Vagina (tissue), 2 donors: ENCODE measurements around the gene TCF7L1. TPM values are rescaled to one million over a fixed set of nuclear protein-coding genes. Genes with fewer than 3 reads are reported as not detected.
A peak's percentile ranks its signal among the peaks of the same experiment; 100 is the strongest.

Experiments used
- DNase-seq, 2 donors: peaks; one replicate each; pipeline ENCODE4 v3.0.0-alpha.2; 2017; ENCODE audit errors: extremely low spot score in 2 of 2
- H3K27ac ChIP-seq: fragments of 200-600 bp; sonication (generic); one replicate; pipeline ENCODE4 v1.5.1; 2019
- H3K27me3 ChIP-seq: fragments of 200-600 bp; sonication (generic); one replicate; pipeline ENCODE4 v1.5.1; 2019
- H3K36me3 ChIP-seq, 2 donors: fragments of 200-600 bp; sonication (generic); one replicate each; pipeline ENCODE4 v1.5.1; 2017 to 2019
- H3K4me1 ChIP-seq: fragments of 200-600 bp; sonication (generic); one replicate; pipeline ENCODE4 v1.5.1; 2019
- H3K4me3 ChIP-seq, 2 donors: fragments of 200-600 bp; sonication (generic); 1 replicate in 1 of 2; 2 replicates in 1 of 2; pipeline ENCODE4 v1.5.1; 2016 to 2019
- H3K9me3 ChIP-seq: fragments of 200-600 bp; sonication (generic); one replicate; pipeline ENCODE4 v1.5.1; 2019
- CTCF ChIP-seq, 3 experiments: fragments of 450-650 bp in 2 of 3; fragments of 200-600 bp in 1 of 3; sonication (generic) in 1 of 3; IDR thresholded peaks; one replicate each; pipeline ENCODE4 v1.5.1; 2017 to 2019; ENCODE audit warnings: antibody characterized with exemption in 3 of 3, mild to moderate bottlenecking in 2 of 3, moderate library complexity in 2 of 3
- POLR2A ChIP-seq, 2 donors: fragments of 450-650 bp; IDR thresholded peaks; one replicate each; pipeline ENCODE4 v1.6.1; 2017; ENCODE audit warnings: antibody characterized with exemption in 2 of 2, mild to moderate bottlenecking in 2 of 2, moderate library complexity in 2 of 2
- POLR2AphosphoS5 ChIP-seq, 2 donors: sonication (generic); formaldehyde crosslinking; IDR thresholded peaks; one replicate each; pipeline ENCODE4 v1.9.0; 2017; ENCODE audit warnings: antibody characterized with exemption in 2 of 2, mild to moderate bottlenecking in 2 of 2, low read depth in 1 of 2; ENCODE audit not compliant: insufficient read depth in 1 of 2
- intact Hi-C: fragments of 100-400 bp; cut with DNase I; formaldehyde crosslinking; loops from one replicate; pipeline ENCODE4 v1.15.1; 2023
- total RNA-seq: library from RNA; depleted of rRNA; stranded (reverse); fragments of >200 nt; gene quantifications from one replicate; pipeline ENCODE4 v1.2.3, GENCODE V29; 2016

Gene TCF7L1
- total RNA-seq = 8.3 TPM

- Histone ChIP-seq H3K27ac (peak within 1 kb of the TSS; percentile 91), H3K9me3 (no peaks in the 10 kb centered on the region), H3K4me3 (peak within 1 kb of the TSS; percentile 87 to 95), H3K36me3 (no peaks in the 10 kb centered on the region), H3K27me3 (no peaks in the 10 kb centered on the region), H3K4me1 (peaks cover 51% of the 10 kb centered on the region)
- intact Hi-C loops = loop anchor here (2.0 kb wide), 1 partner anchor 152 kb away; no protein-coding TSS in a partner anchor
- TF ChIP-seq POLR2A (IDR thresholded peaks at IDR 0.05) = peak in 1 of 2 donors; percentile 76
- TF ChIP-seq CTCF (IDR thresholded peaks at IDR 0.05) = peak; percentile 72 to 80 (median 75)
- TF ChIP-seq POLR2AphosphoS5 (IDR thresholded peaks at IDR 0.05; ENCODE audit: insufficient read depth in 1 of 2, low read depth in 1 of 2) = peak in 1 of 2 donors; percentile 75
- DNase-seq = peak in 1 of 2 donors; percentile 93
Measured at GRCh38 chr2:85132834-85133637, at the start of gene TCF7L1. Gene TCF7L1, plus strand, starts transcription at chr2:85133392. Its CDS starts 293 bp downstream, at chr2:85133685.

GRCh38 chr2:85085563-85085962 is 47.6 kb upstream of the TCF7L1 start:
- intact Hi-C loops = no loop called here
- Histone ChIP-seq H3K27ac (no peak overlapping the region), H3K36me3 (no peaks in the 10 kb centered on the region), H3K4me3 (no peak overlapping the region), H3K9me3 (no peaks in the 10 kb centered on the region), H3K27me3 (no peaks in the 10 kb centered on the region), H3K4me1 (no peaks in the 10 kb centered on the region)
- TF ChIP-seq POLR2A (IDR thresholded peaks at IDR 0.05) (no peak), POLR2AphosphoS5 (IDR thresholded peaks at IDR 0.05; ENCODE audit: insufficient read depth in 1 of 2, low read depth in 1 of 2) (no peak), CTCF (IDR thresholded peaks at IDR 0.05) (no peak)
- DNase-seq = no peak

- TF ChIP-seq CTCF (IDR thresholded peaks at IDR 0.05) (no peak), POLR2AphosphoS5 (IDR thresholded peaks at IDR 0.05; ENCODE audit: insufficient read depth in 1 of 2, low read depth in 1 of 2) (no peak), POLR2A (IDR thresholded peaks at IDR 0.05) (no peak)
- intact Hi-C loops = no loop called here
- H3K9me3 ChIP-seq = peaks cover 2% of the 10 kb centered on the region
- H3K4me3 ChIP-seq = no peak overlapping the region
- no peaks in the 10 kb centered on the region for H3K36me3 ChIP-seq
- no peak for DNase-seq
- H3K27ac ChIP-seq = no peak overlapping the region
- H3K4me1 ChIP-seq = no peaks in the 10 kb centered on the region
- no peaks in the 10 kb centered on the region for H3K27me3 ChIP-seq
Measured at GRCh38 chr2:85087541-85087940, 45.7 kb upstream of the TCF7L1 start.

GRCh38 chr2:85088921-85089320 is 44.3 kb upstream of the TCF7L1 start:
- H3K27ac ChIP-seq = no peak overlapping the region
- no peak for TF ChIP-seq CTCF (IDR thresholded peaks at IDR 0.05)
- no peak for TF ChIP-seq POLR2AphosphoS5 (IDR thresholded peaks at IDR 0.05; ENCODE audit: insufficient read depth in 1 of 2, low read depth in 1 of 2)
- no peak for TF ChIP-seq POLR2A (IDR thresholded peaks at IDR 0.05)
- intact Hi-C loops = no loop called here

GRCh38 chr2:85089585-85089984 is 43.6 kb upstream of the TCF7L1 start:
- Histone ChIP-seq H3K27me3 (no peaks in the 10 kb centered on the region), H3K36me3 (no peaks in the 10 kb centered on the region), H3K27ac (no peak overlapping the region), H3K9me3 (peaks cover 4% of the 10 kb centered on the region), H3K4me3 (no peak overlapping the region), H3K4me1 (no peaks in the 10 kb centered on the region)
- DNase-seq = no peak
- TF ChIP-seq CTCF (IDR thresholded peaks at IDR 0.05) (no peak), POLR2A (IDR thresholded peaks at IDR 0.05) (no peak), POLR2AphosphoS5 (IDR thresholded peaks at IDR 0.05; ENCODE audit: insufficient read depth in 1 of 2, low read depth in 1 of 2) (no peak)
- intact Hi-C loops = no loop called here

More at GRCh38 chr2:85088921-85089320, 44.3 kb upstream of the TCF7L1 start:
- peaks cover 4% of the 10 kb centered on the region for H3K9me3 ChIP-seq
- no peaks in the 10 kb centered on the region for H3K4me1 ChIP-seq
- H3K27me3 ChIP-seq = no peaks in the 10 kb centered on the region
- no peak for DNase-seq
- H3K36me3 ChIP-seq = no peaks in the 10 kb centered on the region
- no peak overlapping the region for H3K4me3 ChIP-seq
